Mesenteric fat pad (tissue), 1 donor: ENCODE data around the gene ALG10. TPM values are rescaled to one million over a fixed set of nuclear protein-coding genes. Genes with fewer than 3 reads are reported as not detected.
"Not testable (repeated sequence)": the region's sequence is repeated elsewhere in the genome, so short reads cannot be mapped to it uniquely, and the experiment has no call there.

Source experiments
- DNase-seq: peaks from one replicate; pipeline ENCODE4 v3.0.0-alpha.2; 2020; ENCODE audit warnings: low spot score
- long read RNA-seq: library from polyadenylated mRNA; unstranded; transcript quantifications from one replicate; pipeline ENCODE4 v2.0.0, GENCODE V29; 2020
- total RNA-seq: library from RNA; stranded (reverse); fragmentation: NEBNext Ultra II Directional; extraction: Animal tissue kit (Norgen Biotek cat#: 25700); gene quantifications from one replicate; pipeline ENCODE4 v1.2.1, GENCODE V29; 2021
- donor health status: DM: yes; HTN: yes; CAD: no.

Gene ALG10, protein sequence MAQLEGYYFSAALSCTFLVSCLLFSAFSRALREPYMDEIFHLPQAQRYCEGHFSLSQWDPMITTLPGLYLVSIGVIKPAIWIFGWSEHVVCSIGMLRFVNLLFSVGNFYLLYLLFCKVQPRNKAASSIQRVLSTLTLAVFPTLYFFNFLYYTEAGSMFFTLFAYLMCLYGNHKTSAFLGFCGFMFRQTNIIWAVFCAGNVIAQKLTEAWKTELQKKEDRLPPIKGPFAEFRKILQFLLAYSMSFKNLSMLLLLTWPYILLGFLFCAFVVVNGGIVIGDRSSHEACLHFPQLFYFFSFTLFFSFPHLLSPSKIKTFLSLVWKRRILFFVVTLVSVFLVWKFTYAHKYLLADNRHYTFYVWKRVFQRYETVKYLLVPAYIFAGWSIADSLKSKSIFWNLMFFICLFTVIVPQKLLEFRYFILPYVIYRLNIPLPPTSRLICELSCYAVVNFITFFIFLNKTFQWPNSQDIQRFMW
- total RNA-seq, result 4.9 TPM
- long read RNA-seq, partial matches to known transcripts, result 0 of 3 reads
- long read RNA-seq, other reads (novel, unspliced or antisense), result 1 of 3 reads

DNA sequence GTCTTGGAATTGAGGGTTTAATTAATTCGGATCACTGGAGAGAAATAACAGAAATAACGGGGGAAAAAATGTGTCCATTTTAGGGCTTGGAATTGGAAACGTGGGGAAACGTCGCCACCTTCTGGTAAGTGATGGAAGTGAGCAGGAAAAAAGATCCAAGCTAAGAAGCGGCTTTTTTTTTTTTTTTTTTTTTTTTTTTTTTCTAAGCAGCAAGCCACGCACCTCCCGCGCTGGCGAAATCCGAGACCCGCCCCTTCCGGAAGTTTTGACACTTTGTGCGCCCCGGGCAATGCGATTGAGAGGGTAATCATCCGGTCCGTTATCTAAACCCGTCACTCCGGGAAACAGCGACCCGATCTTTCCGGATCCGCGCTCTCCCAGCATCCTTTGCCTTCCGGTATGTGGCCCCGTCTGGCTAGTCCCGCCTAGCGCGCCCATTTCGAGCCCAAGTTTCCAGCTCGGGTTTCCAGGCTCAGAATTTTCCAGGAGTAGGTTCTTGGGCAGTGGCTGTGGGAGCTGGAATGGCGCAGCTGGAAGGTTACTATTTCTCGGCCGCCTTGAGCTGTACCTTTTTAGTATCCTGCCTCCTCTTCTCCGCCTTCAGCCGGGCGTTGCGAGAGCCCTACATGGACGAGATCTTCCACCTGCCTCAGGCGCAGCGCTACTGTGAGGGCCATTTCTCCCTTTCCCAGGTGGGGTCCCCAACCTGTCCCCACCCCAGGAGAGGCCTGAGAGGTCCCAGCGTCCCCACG is at the start of gene ALG10:
TSS of gene ALG10 (plus strand) at position 418 of the 752 bp plus-strand sequence. CDS start at position 522, 104 bp downstream.
- DNase-seq, result peak; percentile 97

DNA sequence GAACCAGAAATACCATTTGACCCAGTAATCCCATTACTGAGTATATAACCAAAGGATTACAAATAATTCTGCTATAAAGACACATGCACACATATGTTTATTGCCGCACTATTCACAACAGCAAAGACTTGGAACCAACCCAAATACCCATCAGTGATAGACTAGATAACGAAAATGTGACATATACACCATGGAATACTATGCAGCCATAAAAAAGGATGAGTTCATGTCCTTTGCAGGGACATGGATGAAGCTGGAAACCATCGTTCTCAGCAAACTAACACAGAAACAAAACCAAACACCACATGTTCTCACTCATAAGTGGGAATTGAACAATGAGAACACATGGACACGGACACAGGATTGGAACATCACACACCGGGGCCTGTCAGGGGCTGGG is 49.4 kb upstream of the ALG10 start:
- not testable (repeated sequence) for DNase-seq

DNA sequence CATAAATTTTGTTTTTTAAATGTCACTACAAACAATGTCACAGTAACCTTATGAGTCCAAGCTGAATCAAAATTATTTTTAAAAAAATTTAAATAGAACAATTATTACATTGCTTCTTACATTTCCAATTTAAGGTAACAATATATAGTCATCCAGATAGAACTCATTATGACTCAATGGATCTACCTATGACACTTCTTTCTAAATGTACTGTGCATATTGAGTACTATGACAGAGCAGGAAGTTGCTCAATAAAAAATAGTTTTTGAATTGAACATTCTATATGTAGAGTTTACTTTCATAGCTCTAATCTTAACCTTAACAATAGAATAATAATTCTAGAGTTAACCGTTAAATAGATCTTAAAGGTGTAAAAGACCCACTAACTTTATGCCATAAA is 44.4 kb upstream of the ALG10 start:
- DNase-seq, result no peak

DNA sequence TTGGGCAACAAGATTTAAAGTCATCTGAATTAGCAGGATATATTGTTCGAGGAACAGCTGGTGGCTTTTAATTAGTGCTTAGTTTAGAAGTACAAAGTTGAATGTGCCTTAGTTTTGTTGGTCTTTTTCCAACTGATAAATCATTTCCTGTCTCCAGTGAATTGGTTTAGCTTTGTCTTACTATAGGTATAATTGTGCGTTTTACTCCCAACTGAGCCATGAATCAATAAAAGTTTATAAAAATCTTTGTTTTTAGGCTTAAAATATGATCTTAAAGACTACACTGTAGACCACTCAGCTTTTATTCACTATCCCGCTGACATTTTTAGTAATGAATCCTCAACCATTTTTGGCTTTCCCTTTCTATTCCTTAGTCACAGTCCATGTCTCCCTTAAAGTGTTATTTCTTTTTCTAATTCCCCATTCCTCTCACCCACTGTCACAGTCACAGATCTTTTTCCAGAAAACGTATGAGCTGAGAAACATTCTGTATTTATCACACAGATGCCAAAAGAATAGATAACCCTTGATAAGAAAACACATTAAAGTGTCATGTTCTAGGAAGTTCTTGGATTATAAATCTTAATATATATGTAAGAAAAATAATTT is 34.0 kb upstream of the ALG10 start:
- no peak for DNase-seq

DNA sequence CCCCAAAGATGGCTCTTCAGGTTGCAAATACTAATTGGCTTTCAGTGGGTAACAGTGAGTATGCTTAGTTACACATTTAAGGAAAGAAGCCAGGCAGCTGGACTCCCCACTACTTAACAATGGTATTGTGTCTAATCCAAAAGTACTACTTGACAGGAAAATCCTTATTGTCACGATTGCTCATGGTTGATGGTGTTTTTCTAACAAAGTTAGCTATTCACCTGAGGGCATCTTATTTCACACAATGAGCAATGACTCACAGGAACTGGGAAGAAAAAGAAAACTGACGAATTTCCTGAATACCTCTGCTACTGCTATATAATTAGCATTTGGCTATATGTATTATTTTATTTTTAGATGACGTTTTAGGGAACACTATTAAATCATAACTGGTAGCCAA is 33.4 kb upstream of the ALG10 start:
- DNase-seq, result no peak

DNA sequence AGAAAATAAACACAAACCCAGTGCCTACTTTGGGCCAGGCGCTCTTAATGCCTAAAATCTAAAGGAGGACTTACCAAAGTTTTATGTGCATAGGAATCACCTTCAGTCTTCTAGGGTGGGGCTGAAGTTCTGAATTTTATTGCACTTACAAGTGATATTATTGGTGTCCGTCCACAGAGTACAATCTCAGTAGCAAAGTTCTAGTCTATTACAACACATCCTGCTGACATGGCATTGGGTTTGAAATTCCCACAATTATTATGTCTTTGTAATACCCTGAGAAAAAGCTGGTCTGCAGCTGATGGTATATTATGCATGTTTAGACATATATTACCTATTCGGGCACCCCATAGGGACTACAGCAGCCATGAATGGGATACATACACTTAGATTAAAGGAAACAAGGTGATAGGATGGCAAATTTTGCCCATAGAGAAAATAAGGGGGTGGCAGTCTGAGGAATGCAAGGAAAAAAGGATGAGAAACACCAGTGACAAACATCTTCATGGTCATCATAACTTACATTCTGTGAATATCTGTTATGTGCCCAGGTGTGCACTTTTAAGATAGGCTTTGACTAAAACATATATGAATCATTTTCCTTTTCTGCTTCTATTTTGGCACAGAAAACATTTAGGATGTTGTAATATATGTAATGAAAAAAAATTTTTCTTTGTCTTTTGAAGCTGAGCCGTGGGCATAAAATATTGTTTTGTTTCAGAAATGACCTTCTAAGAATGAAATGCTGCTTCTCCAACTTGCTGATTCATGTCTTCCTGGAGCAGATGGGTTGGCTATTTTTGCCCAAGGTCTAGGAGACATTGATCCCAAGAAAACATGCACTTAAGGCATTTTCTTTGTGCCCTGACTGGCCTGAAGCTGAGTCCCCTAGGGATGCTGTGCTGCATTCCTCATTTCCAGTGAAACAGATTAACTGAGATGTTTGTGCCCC is 27.2 kb upstream of the ALG10 start:
- DNase-seq, result no peak

DNA sequence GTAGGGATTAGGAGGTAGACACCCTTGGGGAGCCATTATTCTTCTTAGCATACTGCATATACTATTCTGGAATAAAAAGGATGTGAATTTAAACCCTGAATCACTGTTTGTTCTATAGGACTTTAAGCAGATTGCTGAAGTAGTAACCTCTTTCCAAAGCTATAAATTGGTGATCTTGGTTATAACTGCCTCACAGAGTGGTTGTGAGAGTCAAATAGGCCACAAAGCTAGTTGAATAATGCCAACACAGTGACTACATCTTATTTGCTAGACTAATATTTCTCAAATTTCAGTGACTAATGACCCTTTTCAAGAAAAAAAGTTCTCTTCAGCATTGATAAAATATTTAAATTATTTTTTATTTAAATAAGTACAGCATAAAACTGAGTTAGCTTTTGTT is 13.5 kb upstream of the ALG10 start:
- DNase-seq, result not testable (repeated sequence)

DNA sequence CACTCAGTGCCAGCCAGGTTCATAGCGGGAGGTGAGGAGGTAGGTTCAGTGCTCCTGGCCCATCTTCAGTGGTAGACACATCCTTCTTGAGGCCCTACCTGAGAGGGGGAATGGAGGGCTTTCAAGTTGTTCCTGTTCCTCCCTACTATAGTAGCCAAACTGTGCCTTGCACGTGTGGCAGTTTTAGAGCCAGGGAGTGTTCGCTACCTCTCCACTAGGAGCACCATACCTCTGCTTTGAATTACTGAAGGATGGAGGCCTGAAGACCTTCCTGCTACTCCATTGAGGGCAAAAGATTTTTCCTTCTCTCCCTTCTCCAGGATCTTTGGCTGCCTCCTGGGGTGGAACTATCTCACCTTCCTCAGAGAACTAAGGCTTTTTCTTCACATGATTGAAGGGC is 5.9 kb upstream of the ALG10 start:
- no peak for DNase-seq

DNA sequence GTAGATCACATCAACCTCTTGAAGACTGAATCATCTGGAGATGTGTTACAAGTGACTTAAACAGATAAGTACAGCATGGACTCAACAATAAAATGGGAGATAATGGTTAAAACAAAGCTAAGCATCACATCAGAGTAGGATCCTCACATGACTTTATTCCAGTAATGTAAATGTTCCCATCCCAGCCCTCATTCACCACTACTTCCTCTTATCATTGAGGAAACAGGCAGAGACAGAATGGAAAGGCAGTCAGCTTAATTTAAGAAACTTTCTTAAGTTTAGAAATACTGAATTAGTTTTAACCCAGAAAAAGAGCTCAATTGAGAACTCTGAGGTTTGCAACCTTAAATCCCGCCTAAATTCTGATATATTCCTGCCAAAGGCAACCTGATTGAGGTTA is 1.2 kb upstream of the ALG10 start:
- DNase-seq, result no peak

DNA sequence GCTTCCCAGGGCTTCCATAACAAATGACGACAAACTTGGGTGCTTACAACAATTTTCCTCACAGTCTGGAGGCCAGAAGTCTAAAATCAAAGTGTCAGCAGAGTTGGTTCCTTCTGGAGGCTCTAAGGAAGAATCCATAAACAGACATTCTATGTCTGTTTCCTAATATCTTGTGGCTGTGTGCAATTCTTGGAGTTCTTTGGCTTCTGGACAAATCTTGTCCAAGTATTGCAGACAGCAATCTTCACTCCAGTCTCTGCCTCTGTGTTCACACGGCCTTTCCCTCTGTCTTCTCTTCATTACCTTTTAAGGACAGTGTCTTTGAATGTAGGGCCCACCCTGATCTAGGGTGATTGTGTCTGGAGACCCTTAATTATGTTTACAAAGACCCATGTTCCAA is 5.4 kb downstream of the ALG10 start:
- not testable (repeated sequence) for DNase-seq

DNA sequence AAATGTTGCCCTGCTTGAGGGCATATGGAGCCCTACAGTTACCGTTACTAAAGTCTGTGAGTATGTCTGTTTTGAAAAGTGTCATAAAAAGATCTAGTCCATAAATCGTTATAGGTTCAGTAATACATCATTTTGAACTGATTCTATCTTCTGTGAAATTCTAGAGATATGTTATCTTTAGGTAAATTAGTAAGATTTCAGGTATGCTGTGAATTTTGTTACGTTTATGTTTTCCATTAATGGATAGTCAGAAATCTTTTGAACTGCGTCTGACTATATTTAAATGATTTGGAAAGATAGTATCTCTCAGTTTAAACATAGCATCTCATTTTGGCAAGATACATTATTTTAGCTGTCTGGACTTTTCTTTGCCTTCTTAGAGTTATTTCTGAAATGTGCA is 8.3 kb downstream of the ALG10 start:
- no peak for DNase-seq

DNA sequence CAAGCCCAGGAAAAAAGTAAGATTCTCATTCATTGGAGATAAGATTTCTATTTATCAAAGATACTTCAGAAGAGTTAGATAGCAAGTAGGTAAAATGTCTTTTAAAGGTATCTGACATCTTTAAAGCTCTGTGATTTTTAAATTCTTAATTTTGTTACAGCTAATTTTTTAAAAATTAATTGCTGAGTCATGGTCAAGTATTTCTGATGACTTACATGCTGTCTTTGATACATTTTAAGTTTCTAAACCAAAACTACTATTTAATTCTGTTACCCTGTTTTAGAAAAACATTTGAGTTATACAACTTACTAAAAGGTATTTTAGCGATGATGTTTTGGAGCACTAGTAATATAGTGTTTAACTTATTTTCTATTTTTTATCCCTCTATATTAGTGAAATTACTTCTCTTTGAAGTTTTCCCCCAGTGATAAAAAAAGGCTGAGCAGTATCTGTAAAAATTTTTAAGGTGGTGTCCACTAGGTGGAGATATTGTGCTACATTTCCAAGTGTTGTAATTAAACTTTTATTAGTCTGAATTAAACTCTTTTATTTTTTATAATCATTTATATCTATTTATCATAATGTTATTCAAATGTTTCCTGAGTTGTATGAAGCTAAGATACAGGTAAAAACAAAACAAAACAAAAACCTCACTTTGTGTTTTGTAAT is 11.5 kb downstream of the ALG10 start:
- no peak for DNase-seq

DNA sequence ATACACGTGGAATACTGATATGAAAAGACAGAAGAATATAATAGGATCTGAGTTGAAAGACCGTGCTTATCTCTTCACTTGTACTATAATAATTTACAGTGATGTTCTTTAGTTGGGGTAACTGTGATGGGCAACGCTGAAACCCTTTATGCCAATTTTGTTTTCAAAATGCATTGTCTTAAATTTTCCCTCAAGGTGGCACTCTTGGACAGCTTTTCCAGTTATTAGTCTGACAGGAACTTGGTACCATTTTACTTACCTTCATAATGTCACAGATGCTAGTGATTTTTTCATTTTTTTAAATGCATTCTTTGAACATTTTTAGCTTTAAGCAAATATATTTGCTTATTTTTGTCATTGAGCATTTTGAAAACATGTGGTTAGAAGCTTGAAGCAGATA is 16.1 kb downstream of the ALG10 start:
- DNase-seq, result not testable (repeated sequence)

DNA sequence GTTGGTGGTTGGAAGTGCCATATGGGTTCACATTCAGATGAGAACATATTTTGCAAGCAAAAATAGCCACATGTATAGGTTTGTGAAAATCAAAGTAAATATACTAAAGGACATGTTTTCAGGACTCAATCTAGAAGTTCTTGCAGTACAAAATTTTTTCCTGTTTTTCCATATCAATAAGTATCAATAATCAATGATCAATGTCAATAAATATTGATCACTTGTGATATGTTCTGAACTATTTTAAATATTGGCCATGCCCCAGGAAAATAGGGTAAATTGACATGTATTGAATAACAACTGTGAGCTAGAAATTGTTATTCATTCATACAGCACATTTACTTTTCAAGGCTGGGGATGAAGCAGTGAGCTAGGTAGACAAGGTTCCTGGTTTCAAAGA is 24.3 kb downstream of the ALG10 start:
- no peak for DNase-seq

DNA sequence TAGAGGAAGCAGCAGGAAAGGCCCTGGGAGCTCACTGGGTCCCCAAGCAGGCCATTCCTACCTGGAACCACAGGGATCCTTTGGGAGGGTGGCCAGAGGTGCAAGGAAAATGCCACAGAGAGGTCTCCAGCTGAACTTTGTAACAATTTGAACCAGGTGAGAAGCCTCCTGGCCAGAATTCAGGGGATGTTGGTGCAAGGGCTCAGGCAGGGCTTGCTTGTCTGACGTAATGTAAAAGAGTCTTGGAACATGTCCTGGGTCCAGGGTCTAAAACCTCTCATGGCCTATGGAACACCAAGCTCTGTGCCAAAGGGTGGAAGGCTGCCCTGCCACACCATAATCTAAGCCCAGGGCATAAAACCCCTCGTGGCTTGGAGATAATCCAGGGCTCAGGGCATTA is 25.6 kb downstream of the ALG10 start:
- DNase-seq, result not testable (repeated sequence)

DNA sequence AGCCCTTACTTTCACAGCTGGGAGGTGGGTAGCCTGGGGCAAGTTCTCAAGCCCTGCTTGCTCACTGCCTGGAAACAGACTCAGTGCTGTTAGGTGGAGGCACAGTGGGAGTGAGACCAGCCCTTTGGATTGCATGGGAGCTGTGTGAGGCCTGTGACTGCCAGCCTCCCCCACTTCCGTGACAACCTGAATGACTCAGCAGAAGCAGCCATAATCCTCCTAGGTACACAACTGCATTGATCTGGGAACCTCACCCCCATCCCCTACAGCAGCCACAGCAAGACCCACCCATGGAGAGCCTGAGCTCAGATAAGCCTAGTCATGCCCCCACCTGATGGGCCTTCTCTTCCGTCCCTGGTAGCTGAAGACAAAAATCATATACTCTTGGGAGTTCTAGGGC is 26.4 kb downstream of the ALG10 start:
- no peak for DNase-seq

DNA sequence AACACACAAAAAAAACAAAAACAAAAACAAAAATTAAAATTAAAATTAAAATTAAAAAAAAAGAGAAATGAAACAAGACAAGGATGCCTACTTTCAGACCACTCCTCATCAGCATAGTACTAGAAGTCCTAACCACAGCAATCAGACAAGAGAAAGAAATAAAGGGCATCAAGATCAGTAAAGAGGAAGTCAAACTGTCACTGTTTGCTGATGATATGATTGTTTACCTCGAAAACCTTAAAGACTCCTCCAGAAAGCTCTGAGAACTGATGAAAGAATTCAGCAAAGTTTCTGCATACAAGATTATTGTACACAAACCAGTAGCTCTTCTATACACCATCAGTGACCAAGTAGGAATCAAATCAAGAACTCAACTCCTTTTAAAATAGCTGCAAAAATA is 29.2 kb downstream of the ALG10 start:
- DNase-seq, result no peak

DNA sequence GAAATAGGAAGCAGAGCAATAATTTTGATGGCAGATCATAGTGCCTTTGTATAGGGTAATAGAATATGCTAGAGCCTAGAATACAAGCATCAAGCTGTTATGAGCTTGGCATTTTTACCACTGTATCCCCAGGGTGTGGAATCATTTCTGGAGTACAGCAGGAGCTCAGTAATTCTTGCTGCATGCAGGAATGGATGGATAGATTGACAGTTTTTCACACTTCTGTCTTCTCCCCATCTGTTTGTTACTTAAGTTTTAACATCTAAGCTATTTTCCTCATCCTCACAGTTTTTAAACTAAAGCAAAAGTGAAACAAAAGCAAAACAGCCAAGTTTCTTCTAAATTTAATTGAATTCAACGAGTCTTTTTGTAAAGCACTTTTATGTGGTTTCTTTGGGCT is 32.6 kb downstream of the ALG10 start:
- DNase-seq, result no peak
